H9 (cell line): ENCODE results near the gene SIM1. TPM values are rescaled to one million over a fixed set of nuclear protein-coding genes. Genes with fewer than 3 reads are reported as not detected.

ENCODE experiments used
- DNase-seq: peaks from one replicate; pipeline ENCODE4 v3.0.0-alpha.2; 2017
- H2AFZ ChIP-seq: one replicate; pipeline ENCODE4 v1.6.1; 2013; ENCODE audit warnings: mild to moderate bottlenecking, low read length, control low read depth, moderate library complexity
- H2AK5ac ChIP-seq: 2 replicates; pipeline ENCODE4 v1.6.1; 2013; ENCODE audit warnings: low read length, control low read depth, mixed read lengths; ENCODE audit not compliant: insufficient read length
- H2BK120ac ChIP-seq: one replicate; pipeline ENCODE4 v1.6.1; 2013; ENCODE audit warnings: low read depth, mild to moderate bottlenecking, low read length, control low read depth, inconsistent platforms; ENCODE audit not compliant: poor library complexity, severe bottlenecking
- H2BK12ac ChIP-seq: 2 replicates; pipeline ENCODE4 v1.6.1; 2013; ENCODE audit warnings: low read length, control low read depth, mixed read lengths, low read depth; ENCODE audit not compliant: insufficient read length
- H2BK15ac ChIP-seq: 2 replicates; pipeline ENCODE4 v1.6.1; 2013; ENCODE audit warnings: low read depth, low read length, control low read depth
- H2BK20ac ChIP-seq: one replicate; pipeline ENCODE4 v1.6.1; 2013; ENCODE audit warnings: low read depth, mild to moderate bottlenecking, low read length, control low read depth, inconsistent platforms; ENCODE audit not compliant: poor library complexity, severe bottlenecking
- H2BK5ac ChIP-seq: 2 replicates; pipeline ENCODE4 v1.6.1; 2013; ENCODE audit warnings: low read length, control low read depth, mixed read lengths; ENCODE audit not compliant: insufficient read length
- H3K14ac ChIP-seq: 2 replicates; pipeline ENCODE4 v1.6.1; 2013; ENCODE audit warnings: low read length, control low read depth; ENCODE audit not compliant: insufficient read depth
- H3K18ac ChIP-seq: 2 replicates; pipeline ENCODE4 v1.6.1; 2013; ENCODE audit warnings: low read depth, mild to moderate bottlenecking, mixed read lengths, low read length, control low read depth; ENCODE audit not compliant: insufficient read length
- H3K23ac ChIP-seq: 2 replicates; pipeline ENCODE4 v1.6.1; 2013; ENCODE audit warnings: low read length, control low read depth, mixed read lengths, low read depth; ENCODE audit not compliant: insufficient read length
- H3K23me2 ChIP-seq: 2 replicates; pipeline ENCODE4 v1.6.1; 2013; ENCODE audit warnings: low read depth, mild to moderate bottlenecking, mixed read lengths, low read length, control low read depth; ENCODE audit not compliant: insufficient read length, poor library complexity, severe bottlenecking
- H3K27ac ChIP-seq: 2 replicates; pipeline ENCODE4 v1.5.1; 2013; ENCODE audit warnings: low read length, control low read depth, mixed read lengths, low read depth; ENCODE audit not compliant: insufficient read length
- H3K27me3 ChIP-seq: 2 replicates; pipeline ENCODE4 v1.6.1; 2013; ENCODE audit warnings: low read length, control low read depth, inconsistent platforms; ENCODE audit not compliant: insufficient read depth
- H3K4ac ChIP-seq: 2 replicates; pipeline ENCODE4 v1.6.1; 2013; ENCODE audit warnings: low read depth, mild to moderate bottlenecking, control low read depth, inconsistent platforms, low read length, moderate library complexity
- H3K4me1 ChIP-seq: 2 replicates; pipeline ENCODE4 v1.6.1; 2013; ENCODE audit warnings: low read length, control low read depth, inconsistent platforms; ENCODE audit not compliant: insufficient read depth
- H3K4me2 ChIP-seq: 2 replicates; pipeline ENCODE4 v1.6.1; 2013; ENCODE audit warnings: low read length, control low read depth, mixed read lengths; ENCODE audit not compliant: insufficient read length, insufficient read depth
- H3K56ac ChIP-seq: 2 replicates; pipeline ENCODE4 v1.6.1; 2013; ENCODE audit warnings: low read depth, mild to moderate bottlenecking, mixed read lengths, low read length, control low read depth; ENCODE audit not compliant: insufficient read length
- H3K79me1 ChIP-seq: 2 replicates; pipeline ENCODE4 v1.6.1; 2013; ENCODE audit warnings: low read depth, mild to moderate bottlenecking, moderate library complexity, low read length, control low read depth, inconsistent platforms; ENCODE audit not compliant: insufficient read depth, poor library complexity, severe bottlenecking
- H3K79me2 ChIP-seq: 2 replicates; pipeline ENCODE4 v1.6.1; 2013; ENCODE audit warnings: low read length, control low read depth, inconsistent platforms; ENCODE audit not compliant: insufficient read depth
- H3K9ac ChIP-seq: 2 replicates; pipeline ENCODE4 v1.6.1; 2013; ENCODE audit warnings: low read length, control low read depth, mixed read lengths; ENCODE audit not compliant: insufficient read length; ENCODE audit errors: extremely low read depth
- H3K9me3 ChIP-seq: one replicate; pipeline ENCODE4 v1.6.1; 2013; ENCODE audit warnings: low read depth, low read length, inconsistent platforms; ENCODE audit not compliant: control insufficient read depth
- H3T11ph ChIP-seq: one replicate; pipeline ENCODE4 v1.6.1; 2013; ENCODE audit warnings: mild to moderate bottlenecking, low read length, control low read depth, inconsistent platforms
- H4K20me1 ChIP-seq: one replicate; pipeline ENCODE4 v1.6.1; 2013; ENCODE audit not compliant: control insufficient read depth, insufficient read length, insufficient read depth
- H4K5ac ChIP-seq: 2 replicates; pipeline ENCODE4 v1.6.1; 2013; ENCODE audit warnings: low read depth, mild to moderate bottlenecking, mixed read lengths, low read length, control low read depth; ENCODE audit not compliant: insufficient read length
- H4K8ac ChIP-seq: replicated peaks from 2 replicates; pipeline ENCODE4 v1.6.1; 2013; ENCODE audit warnings: low read length, control low read depth, mixed read lengths, low read depth; ENCODE audit not compliant: insufficient read length
- H4K91ac ChIP-seq: 2 replicates; pipeline ENCODE4 v1.6.1; 2013; ENCODE audit warnings: low read depth, mild to moderate bottlenecking, moderate library complexity, mixed read lengths, low read length, control low read depth; ENCODE audit not compliant: insufficient read length
- H3K27ac Mint-ChIP-seq, 3 experiments: 2 replicates in 2 of 3; 3 replicates in 1 of 3; pipeline ENCODE4 v1.8.0; 2020 to 2021; ENCODE audit warnings: mixed read lengths in 3 of 3, mild to moderate bottlenecking in 1 of 3, moderate library complexity in 1 of 3
- H3K27me3 Mint-ChIP-seq: 2 replicates; pipeline ENCODE4 v1.8.0; 2021; ENCODE audit warnings: low read depth, mild to moderate bottlenecking, moderate library complexity, mixed read lengths
- H3K36me3 Mint-ChIP-seq, 3 experiments: 2 replicates in 2 of 3; 3 replicates in 1 of 3; pipeline ENCODE4 v1.8.0; 2020 to 2021; ENCODE audit warnings: low read depth in 3 of 3, mixed read lengths in 3 of 3; ENCODE audit not compliant: insufficient read depth in 1 of 3
- H3K4me1 Mint-ChIP-seq, 2 experiments: 2 replicates each; pipeline ENCODE4 v1.8.0; 2020; ENCODE audit warnings: mixed read lengths in 2 of 2
- H3K4me3 Mint-ChIP-seq, 2 experiments: 2 replicates in 1 of 2; 3 replicates in 1 of 2; pipeline ENCODE4 v1.8.0; 2020 to 2021; ENCODE audit warnings: mild to moderate bottlenecking in 2 of 2, mixed read lengths in 2 of 2, moderate library complexity in 1 of 2
- H3K9me3 Mint-ChIP-seq, 2 experiments: 2 replicates in 1 of 2; 3 replicates in 1 of 2; pipeline ENCODE4 v1.8.0; 2020; ENCODE audit warnings: mild to moderate bottlenecking in 2 of 2, mixed read lengths in 2 of 2, moderate library complexity in 1 of 2
- CTCF ChIP-seq: fragments of 200-600 bp; sonication (generic); conservative IDR thresholded peaks from 3 replicates; pipeline ENCODE4 v1.8.0; 2021; ENCODE audit warnings: antibody characterized with exemption, mild to moderate bottlenecking
- WGBS: extraction: QIAGEN DNeasy Blood & Tissue Kit; methylation state at CpG from one replicate; pipeline ENCODE4 v1.1.7; 2013; ENCODE audit warnings: missing lambda C conversion rate, low lambda C conversion rate, mixed read lengths; ENCODE audit not compliant: insufficient read length; ENCODE audit errors: extremely low coverage; 5-methylcytosine and 5-hydroxymethylcytosine counted together
- total RNA-seq: library from RNA; stranded (reverse); gene quantifications from 2 replicates; pipeline ENCODE4 v1.2.1, GENCODE V29; 2021

Gene SIM1
- total RNA-seq, 1 experiment from 2014 or later, result not detected

DNA sequence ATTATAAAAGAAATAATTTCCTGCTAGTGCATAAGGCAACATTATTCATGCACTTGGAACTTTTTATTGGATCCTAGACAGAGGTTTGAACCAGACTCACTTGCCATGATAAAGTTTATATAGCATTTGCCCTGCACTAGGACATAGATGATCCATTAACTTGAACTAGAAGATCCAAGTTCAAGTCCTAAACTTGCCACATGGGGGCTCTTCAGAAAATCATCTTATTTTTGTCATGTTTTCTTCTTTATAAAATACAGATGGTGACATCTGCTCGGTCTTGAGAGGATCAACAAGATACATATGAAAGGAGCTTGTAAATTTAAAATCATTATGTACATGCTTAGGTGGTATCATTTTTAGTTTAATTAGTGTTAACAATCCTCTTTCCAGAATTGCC is 94.5 kb downstream of the SIM1 start:
- Histone ChIP-seq H3K27me3 (no peaks in the 10 kb centered on the region), H2BK15ac (no peak overlapping the region), H3K79me1 (no peaks in the 10 kb centered on the region), H3K27ac (no peak overlapping the region), H2BK5ac (no peak overlapping the region), H3K4me1 (peaks cover 8% of the 10 kb centered on the region; the same call in 1 of the 2 replicates), H2BK20ac (no peak overlapping the region), H3K9me3 (no peaks in the 10 kb centered on the region), H3K9ac (no peak overlapping the region), H3K79me2 (no peaks in the 10 kb centered on the region), H3K18ac (no peak overlapping the region), H2AFZ (no peak overlapping the region), H4K5ac (no peak overlapping the region), H4K91ac (no peak overlapping the region), H3K56ac (no peak overlapping the region), H3K23ac (no peak overlapping the region), H3K23me2 (no peaks in the 10 kb centered on the region), H3T11ph (no peak overlapping the region), H2BK120ac (no peak overlapping the region), H3K4me2 (no peak overlapping the region), H2AK5ac (no peak overlapping the region), H3K14ac (no peak overlapping the region), H2BK12ac (no peak overlapping the region), H3K4ac (no peak overlapping the region), H4K20me1 (no peaks in the 10 kb centered on the region), H4K8ac (no peak overlapping the region)
- peaks cover 10% of the 10 kb centered on the region in 2 experiments for H3K4me1 Mint-ChIP-seq
- no peak overlapping the region for H3K27ac Mint-ChIP-seq
- TF ChIP-seq CTCF, result peak; percentile 46; the same call in 2 of the 3 replicates
- no CpG with 5 or more reads among the region's 1 CpG for WGBS
- H3K4me3 Mint-ChIP-seq, result no peak overlapping the region
- H3K9me3 Mint-ChIP-seq, result no peaks in the 10 kb centered on the region
- no peak for DNase-seq
- H3K27me3 Mint-ChIP-seq, result no peaks in the 10 kb centered on the region
- no peaks in the 10 kb centered on the region for H3K36me3 Mint-ChIP-seq
